Smooth muscle cell (in vitro differentiated cells): ENCODE measurements around the gene ST3GAL3. TPM values are rescaled to one million over a fixed set of nuclear protein-coding genes. Genes with fewer than 3 reads are reported as not detected.

Source experiments
- DNase-seq: peaks from one replicate; lab custom pipeline; 2025; ENCODE audit not compliant: unreplicated experiment; lab: John Stamatoyannopoulos, UW
- H2AFZ ChIP-seq: fragments of 200-600 bp; sonication (generic); 2 replicates; pipeline ENCODE4 v1.6.0; 2016; ENCODE audit warnings: antibody characterized with exemption, low read depth, mild to moderate bottlenecking
- H3F3A ChIP-seq: fragments of 200-600 bp; sonication (generic); 2 replicates; pipeline ENCODE4 v1.6.0; 2017; ENCODE audit warnings: antibody characterized with exemption, low read depth
- H3K27ac ChIP-seq: fragments of 200-600 bp; sonication (generic); 2 replicates; pipeline ENCODE4 v1.5.1; 2016; ENCODE audit warnings: low read depth, mild to moderate bottlenecking
- H3K27me3 ChIP-seq: fragments of 200-600 bp; sonication (generic); 2 replicates; pipeline ENCODE4 v1.6.1; 2016; ENCODE audit warnings: low read depth, mild to moderate bottlenecking
- H3K36me3 ChIP-seq: fragments of 200-600 bp; sonication (generic); 2 replicates; pipeline ENCODE4 v1.5.1; 2016; ENCODE audit warnings: low read depth
- H3K4me1 ChIP-seq: fragments of 200-600 bp; sonication (generic); 2 replicates; pipeline ENCODE4 v1.5.1; 2016; ENCODE audit warnings: low read depth
- H3K4me2 ChIP-seq: fragments of 200-600 bp; sonication (generic); 2 replicates; pipeline ENCODE4 v1.6.0; 2016; ENCODE audit warnings: mild to moderate bottlenecking
- H3K4me3 ChIP-seq: fragments of 200-600 bp; sonication (generic); 2 replicates; pipeline ENCODE4 v1.5.1; 2016; ENCODE audit warnings: mild to moderate bottlenecking
- H3K79me2 ChIP-seq: fragments of 200-600 bp; sonication (generic); 2 replicates; pipeline ENCODE4 v1.6.0; 2016; ENCODE audit warnings: low read depth, mild to moderate bottlenecking
- H3K9ac ChIP-seq: fragments of 200-600 bp; sonication (generic); 2 replicates; pipeline ENCODE4 v1.6.0; 2016; ENCODE audit warnings: low read depth
- H3K9me3 ChIP-seq: fragments of 200-600 bp; sonication (generic); replicated peaks from 2 replicates; pipeline ENCODE4 v1.5.1; 2016; ENCODE audit warnings: low read depth
- H4K20me1 ChIP-seq: fragments of 200-600 bp; sonication (generic); 2 replicates; pipeline ENCODE4 v1.6.0; 2016; ENCODE audit warnings: low read depth
- WGBS: methylation state at CpG from one replicate; pipeline ENCODE4 v1.1.7; 2016; ENCODE audit warnings: low lambda C conversion rate; 5-methylcytosine and 5-hydroxymethylcytosine counted together
- polyA plus RNA-seq: library from polyadenylated mRNA; unstranded; fragments of >200 nt; fragmentation: Nextera tagmentation; extraction: Ambion mirVana; gene quantifications from 2 replicates; pipeline ENCODE4 v1.2.1, GENCODE V29; 2016
- total RNA-seq: library from RNA; depleted of rRNA; stranded (reverse); fragments of >200 nt; gene quantifications from 2 replicates; pipeline ENCODE4 v1.2.3, GENCODE V29; 2014
- TF ChIP-seq, protein P1 (sequence below): fragments of 200-600 bp; sonication (generic); IDR thresholded peaks from 2 replicates; pipeline ENCODE4 v1.5.1; 2017; ENCODE audit warnings: borderline replicate concordance, mild to moderate bottlenecking, antibody characterized with exemption; ENCODE audit not compliant: insufficient read depth, poor library complexity, severe bottlenecking

ST3GAL3 gene
- total and polyA plus RNA-seq, 2 experiments from 2014 or later, result 16.0 to 16.6 TPM

DNA sequence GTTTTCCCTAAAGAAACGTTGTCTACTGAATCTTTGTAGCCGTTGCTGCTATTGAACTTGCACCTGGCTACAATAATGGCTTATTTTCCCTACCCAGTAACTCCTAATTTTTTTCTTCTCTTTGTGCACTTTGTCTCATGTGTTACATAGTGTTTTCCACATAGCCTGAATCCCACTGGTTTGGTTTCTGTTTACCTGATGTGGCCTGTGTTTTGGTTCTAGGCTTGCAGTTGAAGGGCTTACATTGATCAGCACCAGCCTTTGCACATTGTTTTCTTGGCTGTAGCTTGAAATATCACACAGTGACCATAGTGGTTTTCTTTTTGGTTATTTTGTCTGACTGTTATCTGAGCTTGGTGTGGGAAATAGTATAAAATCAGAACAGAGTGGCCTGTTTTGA is 29.5 kb downstream of the ST3GAL3 start:
- Histone ChIP-seq H3K27me3 (no peaks in the 10 kb centered on the region), H3K9me3 (no peaks in the 10 kb centered on the region), H3K9ac (no peak overlapping the region), H2AFZ (no peak overlapping the region), H3K79me2 (no peaks in the 10 kb centered on the region), H3K36me3 (no peaks in the 10 kb centered on the region), H3F3A (no peaks in the 10 kb centered on the region), H3K4me1 (no peaks in the 10 kb centered on the region), H4K20me1 (peaks cover 18% of the 10 kb centered on the region), H3K4me2 (no peak overlapping the region), H3K4me3 (no peak overlapping the region), H3K27ac (no peak overlapping the region)
- no peak for DNase-seq
- WGBS, result 88% methylated on average over 2 of the region's 2 CpGs
- TF ChIP-seq, protein P1, sequence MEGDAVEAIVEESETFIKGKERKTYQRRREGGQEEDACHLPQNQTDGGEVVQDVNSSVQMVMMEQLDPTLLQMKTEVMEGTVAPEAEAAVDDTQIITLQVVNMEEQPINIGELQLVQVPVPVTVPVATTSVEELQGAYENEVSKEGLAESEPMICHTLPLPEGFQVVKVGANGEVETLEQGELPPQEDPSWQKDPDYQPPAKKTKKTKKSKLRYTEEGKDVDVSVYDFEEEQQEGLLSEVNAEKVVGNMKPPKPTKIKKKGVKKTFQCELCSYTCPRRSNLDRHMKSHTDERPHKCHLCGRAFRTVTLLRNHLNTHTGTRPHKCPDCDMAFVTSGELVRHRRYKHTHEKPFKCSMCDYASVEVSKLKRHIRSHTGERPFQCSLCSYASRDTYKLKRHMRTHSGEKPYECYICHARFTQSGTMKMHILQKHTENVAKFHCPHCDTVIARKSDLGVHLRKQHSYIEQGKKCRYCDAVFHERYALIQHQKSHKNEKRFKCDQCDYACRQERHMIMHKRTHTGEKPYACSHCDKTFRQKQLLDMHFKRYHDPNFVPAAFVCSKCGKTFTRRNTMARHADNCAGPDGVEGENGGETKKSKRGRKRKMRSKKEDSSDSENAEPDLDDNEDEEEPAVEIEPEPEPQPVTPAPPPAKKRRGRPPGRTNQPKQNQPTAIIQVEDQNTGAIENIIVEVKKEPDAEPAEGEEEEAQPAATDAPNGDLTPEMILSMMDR, result no peak

DNA sequence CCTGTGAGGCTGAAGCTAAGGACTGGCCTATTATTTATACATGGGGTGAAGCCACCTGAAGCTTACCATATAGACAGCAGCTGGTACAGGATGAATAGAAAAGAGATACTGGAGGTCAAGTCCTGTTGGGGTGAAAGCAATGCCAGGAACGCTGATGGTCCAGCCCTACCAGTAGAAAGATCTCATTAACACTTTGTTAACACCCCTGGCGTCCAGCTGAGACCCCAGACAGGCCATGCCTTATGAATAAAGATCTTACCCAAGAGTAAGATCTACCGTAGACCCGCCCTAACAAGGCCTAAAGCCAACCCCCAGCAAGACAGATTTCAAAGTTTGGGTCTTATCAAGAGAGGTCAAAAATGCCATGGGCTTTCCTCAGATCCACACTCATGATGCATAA is 34.7 kb downstream of the ST3GAL3 start:
- 86% methylated on average over 4 of the region's 4 CpGs for WGBS
- Histone ChIP-seq H3K79me2 (no peaks in the 10 kb centered on the region), H3K27ac (no peak overlapping the region)

DNA sequence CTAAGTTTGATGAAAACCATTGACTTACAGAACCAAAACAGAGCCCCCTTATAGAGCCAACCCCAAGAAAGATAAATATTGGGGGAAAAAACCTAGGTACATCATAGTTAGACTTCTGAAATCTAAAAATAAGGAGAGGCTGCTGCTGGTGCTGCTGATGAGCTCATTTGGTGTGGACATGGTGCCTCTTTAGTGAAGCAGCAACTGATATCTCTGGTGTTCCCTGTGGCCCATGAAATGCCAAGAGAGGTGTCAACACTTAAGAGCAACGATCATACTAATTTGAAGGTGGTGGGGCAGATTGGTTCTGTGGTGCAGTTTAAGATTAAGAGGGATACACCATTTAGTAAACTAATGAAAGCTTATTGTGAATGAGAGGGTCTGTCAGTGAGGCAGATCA is 35.9 kb downstream of the ST3GAL3 start:
- no peaks in the 10 kb centered on the region for H3K4me1 ChIP-seq
- WGBS, result 100% methylated on average over 1 of the region's 1 CpG
- no peaks in the 10 kb centered on the region for H3K36me3 ChIP-seq
- H3K27ac ChIP-seq, result no peak overlapping the region
- no peaks in the 10 kb centered on the region for H3K9me3 ChIP-seq
- no peak overlapping the region for H3K4me3 ChIP-seq
- no peak overlapping the region for H3K4me2 ChIP-seq
- no peaks in the 10 kb centered on the region for H4K20me1 ChIP-seq
- H2AFZ ChIP-seq, result no peak overlapping the region
- H3K27me3 ChIP-seq, result no peaks in the 10 kb centered on the region
- H3K79me2 ChIP-seq, result no peaks in the 10 kb centered on the region
- TF ChIP-seq, protein P1, result no peak
- no peak overlapping the region for H3K9ac ChIP-seq
- no peak for DNase-seq
- no peaks in the 10 kb centered on the region for H3F3A ChIP-seq

More for the DNA sequence above, 34.7 kb downstream of the ST3GAL3 start:
- Histone ChIP-seq H3K4me1 (no peaks in the 10 kb centered on the region), H3K9ac (no peak overlapping the region), H4K20me1 (no peaks in the 10 kb centered on the region), H3K9me3 (no peaks in the 10 kb centered on the region), H2AFZ (no peak overlapping the region), H3K4me3 (no peak overlapping the region), H3K4me2 (no peak overlapping the region), H3K27me3 (no peaks in the 10 kb centered on the region), H3F3A (no peaks in the 10 kb centered on the region), H3K36me3 (no peaks in the 10 kb centered on the region)
- TF ChIP-seq, protein P1, result no peak
- DNase-seq, result no peak

DNA sequence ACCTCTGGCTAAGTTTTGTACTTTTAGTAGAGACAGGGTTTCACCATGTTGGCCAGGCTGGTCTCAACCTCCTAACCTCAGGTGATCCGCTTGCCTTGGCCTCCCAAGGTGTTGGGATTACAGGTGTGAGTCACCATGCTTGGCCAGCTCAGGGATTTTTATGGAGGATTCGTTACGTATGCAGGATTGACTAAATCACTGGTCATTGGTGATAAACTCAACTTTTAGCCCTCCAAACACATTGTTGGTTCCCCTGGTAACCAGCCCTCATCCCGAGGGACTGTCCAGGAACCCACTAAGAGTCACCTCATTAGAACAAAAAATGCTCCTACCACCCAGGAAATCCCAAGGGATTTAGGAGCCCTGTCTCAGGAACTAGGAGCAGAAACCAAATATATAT is 40.4 kb downstream of the ST3GAL3 start:
- H3K36me3 ChIP-seq, result no peaks in the 10 kb centered on the region
- no peaks in the 10 kb centered on the region for H3K9me3 ChIP-seq
- no peaks in the 10 kb centered on the region for H3K79me2 ChIP-seq
- H3K9ac ChIP-seq, result no peak overlapping the region
- H3K4me3 ChIP-seq, result no peak overlapping the region
- TF ChIP-seq, protein P1, result no peak
- no peak overlapping the region for H2AFZ ChIP-seq
- 90% methylated on average over 4 of the region's 4 CpGs for WGBS
- H3K27ac ChIP-seq, result no peak overlapping the region
- no peaks in the 10 kb centered on the region for H3K27me3 ChIP-seq
- no peaks in the 10 kb centered on the region for H4K20me1 ChIP-seq
- H3K4me2 ChIP-seq, result no peak overlapping the region
- H3F3A ChIP-seq, result no peaks in the 10 kb centered on the region
- no peak for DNase-seq
- H3K4me1 ChIP-seq, result no peaks in the 10 kb centered on the region
